Skin of body (tissue), 2 donors: ENCODE data around the gene B4GALT4. TPM values are rescaled to one million over a fixed set of nuclear protein-coding genes. Genes with fewer than 3 reads are reported as not detected.

Source experiments
- DNase-seq: peaks from one replicate; lab custom pipeline; 2025; lab: John Stamatoyannopoulos, UW
- total RNA-seq: library from RNA; depleted of rRNA; stranded (reverse); fragments of >200 nt; gene quantifications from one replicate; pipeline ENCODE4 v1.2.3, GENCODE V29; 2014

Gene B4GALT4
- total RNA-seq, 1 donor from 2014 or later, result 16.6 TPM

DNA sequence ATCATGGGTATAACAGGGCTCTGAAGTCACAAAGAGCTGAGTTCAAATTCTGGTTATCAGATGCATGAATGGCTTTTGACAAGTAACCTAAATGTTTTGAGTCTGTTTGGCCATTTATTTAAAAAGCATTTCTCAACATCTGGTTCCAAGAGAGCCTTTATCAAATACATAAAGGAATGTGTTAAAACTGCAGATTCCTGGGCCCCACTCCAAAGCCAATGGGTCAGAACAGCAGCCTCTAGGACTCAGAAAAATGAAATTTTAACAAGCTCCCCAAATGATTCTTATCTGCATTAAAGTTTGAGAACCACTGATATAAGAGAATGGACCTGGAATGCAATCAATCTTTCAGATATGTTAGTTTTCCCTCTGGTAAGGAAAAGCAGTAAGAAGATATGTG is 3.4 kb downstream of the B4GALT4 start:
- DNase-seq, result no peak

DNA sequence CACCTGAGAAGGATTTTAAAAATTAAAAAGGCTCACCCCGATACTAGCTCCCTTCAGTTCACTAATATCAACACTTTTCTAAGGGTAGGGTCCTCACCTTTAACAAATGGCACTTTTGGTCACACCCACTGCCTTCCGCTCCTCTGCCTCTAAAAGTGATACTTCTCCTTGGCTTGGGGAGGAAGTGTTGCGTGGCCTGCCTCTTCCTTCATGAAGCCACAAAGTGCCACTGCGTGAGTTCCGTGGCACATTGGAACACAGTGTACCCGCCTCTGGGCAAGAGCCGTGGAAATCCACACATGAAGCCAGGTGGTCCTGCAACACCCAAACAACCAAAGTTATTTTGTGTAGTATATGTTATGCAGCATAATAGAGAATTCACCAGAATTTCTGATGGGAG is 3.9 kb downstream of the B4GALT4 start:
- no peak for DNase-seq

DNA sequence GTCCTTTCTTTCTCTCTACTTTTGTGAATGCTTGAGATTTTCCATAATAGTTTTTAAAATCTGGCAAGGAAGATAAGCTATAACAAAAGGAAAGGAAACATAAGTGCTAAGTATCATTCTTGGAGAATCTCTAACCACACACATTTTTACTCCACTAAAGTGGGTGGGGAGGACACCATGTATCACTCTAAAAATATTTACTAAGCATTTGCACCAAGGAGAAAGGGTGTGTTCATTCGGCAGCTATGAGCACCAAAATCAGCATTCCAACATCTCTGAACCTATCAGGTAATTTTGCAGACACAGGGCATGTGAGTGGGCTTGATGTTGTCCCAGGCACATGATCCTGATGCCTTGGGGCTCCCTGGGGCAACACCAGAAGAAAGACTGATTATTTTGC is 5.5 kb downstream of the B4GALT4 start:
- DNase-seq, result no peak

DNA sequence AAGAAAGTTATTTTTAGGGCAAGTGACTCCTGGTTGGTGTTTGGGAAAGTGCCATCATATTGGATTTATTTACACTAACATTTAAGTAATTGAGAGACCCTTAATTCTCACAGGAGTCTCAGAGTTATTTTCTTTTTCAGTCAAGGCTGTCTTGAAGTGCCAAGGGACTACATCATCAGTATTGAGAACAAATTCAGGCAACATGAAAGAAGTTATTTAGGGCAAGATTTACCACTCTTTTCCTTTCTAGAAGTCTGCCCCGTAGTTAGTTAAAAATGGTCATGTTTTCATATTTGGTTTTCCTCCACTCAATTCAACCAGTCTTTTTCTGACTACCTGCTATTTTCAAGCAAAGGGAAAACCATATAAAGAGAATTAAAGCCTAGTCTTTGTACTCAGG is 6.1 kb downstream of the B4GALT4 start:
- no peak for DNase-seq

DNA sequence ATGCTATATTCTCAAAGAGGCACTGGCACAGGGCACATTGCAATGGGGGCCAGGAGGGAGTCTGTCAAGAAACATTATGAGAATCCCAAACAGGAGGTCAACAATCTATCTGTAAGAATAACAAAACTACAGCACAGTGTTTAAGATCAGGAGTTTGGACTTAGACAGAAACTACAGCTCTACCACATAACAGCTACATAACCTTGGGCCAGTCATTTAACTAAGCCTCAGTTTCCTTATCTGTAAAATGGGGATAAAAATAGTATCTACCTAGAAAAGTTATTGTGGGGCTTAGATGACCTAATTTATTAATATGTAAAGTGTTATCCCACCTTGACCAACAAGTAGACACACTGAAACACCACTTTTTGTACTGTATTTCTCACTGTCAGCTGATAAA is 9.9 kb downstream of the B4GALT4 start:
- DNase-seq, result no peak

DNA sequence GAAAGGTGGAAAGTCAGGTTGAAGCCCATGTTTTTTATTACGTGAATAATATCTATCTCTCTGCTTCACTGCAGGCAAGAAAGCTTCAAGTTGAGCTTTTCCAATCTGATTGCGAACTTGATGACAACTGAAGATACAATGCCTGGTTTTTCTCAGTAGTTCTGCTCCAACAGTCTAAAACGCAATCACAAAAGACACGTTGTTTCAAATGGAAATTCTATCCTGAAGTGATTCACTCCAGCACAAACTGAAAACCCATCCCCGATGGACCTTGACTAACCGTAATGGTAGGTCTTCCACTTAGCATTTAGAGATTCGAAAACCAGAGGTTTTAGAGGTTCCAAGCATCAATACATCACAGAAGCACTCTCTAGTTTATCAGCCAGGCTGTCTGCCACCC is 10.6 kb downstream of the B4GALT4 start:
- no peak for DNase-seq

DNA sequence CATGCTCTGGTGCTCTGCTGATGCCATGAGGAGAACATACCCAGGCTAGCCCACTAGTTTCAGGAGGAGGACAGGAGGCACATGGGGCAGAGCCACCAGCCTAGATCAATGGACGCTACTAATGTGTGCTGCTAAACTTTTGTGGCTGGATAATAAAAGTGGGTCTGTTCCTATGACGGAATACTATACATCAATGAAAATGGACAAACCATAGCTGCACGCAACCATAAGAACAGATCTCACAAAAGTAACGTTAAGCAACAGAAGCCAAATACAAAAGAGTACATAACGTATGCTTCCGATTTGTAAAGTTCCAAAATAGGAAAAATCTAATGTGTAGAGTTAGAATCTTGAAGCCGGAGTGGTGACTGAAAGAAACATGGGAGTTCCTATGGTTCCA is 11.5 kb downstream of the B4GALT4 start:
- no peak for DNase-seq

DNA sequence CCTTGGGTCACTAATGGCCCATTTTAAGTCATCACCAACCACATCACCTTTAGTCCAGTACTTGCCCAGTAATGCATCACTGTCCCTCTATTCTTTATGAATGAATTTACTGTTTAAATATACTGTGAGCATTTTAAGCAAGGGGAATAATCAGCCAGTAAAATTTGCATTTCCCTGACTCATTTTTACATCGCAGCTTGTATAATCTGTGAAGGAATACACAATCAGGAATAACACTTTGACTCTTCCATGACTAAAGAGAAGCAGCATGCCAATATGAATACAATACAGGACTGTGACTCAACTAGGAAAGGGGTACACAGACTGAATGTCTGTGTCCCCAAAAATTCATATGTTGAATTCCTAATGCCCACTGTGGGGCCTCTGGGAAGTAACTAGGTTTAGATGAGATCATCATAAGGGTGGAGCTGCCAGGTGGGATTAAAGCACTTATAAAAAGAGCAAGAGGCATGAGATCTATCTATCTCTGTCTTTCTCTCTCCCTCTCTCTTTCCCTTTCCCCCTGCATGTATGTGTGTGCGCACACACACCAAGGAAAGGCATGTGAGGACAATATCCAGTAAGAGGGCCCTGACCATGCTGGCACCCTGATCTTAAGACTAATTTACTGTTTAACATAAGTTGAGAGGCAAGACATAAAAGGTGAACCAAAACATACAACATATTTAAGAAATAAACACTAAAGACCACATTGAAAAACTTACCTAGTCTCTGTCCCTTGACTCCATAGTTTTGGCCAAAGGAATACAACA is 12.1 kb downstream of the B4GALT4 start:
- no peak for DNase-seq

DNA sequence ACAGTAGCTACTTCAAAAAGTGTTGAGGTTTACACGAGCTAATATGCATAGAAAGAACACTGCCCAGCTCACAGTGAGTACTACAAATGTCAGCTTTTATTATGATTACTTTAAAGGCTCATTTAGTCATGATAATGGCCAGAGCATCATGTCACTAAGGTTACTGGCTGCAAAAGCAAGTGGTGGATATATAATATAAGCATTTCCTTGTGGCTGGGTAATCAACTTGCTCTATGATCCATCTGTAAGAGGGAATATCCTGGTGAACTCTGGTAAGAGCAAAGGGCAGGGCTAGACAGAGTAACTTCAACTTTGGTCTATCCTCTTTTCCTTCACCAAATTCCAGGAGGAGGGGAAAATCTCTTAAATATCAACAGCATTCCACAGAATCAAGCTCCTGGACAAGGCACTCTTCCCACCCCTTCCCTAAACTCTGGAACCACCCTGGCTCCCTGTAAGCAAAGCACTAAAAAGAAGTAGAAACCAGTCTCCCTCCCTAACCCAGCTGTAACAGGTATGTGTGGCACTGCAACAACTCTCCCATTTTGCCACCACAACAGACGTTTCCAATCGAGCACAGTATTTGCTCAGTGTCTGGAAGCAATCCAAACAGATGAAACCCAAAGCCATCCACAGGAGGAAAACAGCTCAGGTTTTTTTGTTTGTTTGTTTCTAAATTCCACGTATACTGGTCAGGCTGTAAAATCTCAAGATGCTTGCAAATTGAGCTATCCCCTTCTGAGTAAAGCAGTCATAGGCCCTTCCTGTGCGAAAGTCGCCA is 13.4 kb downstream of the B4GALT4 start:
- DNase-seq, result no peak

DNA sequence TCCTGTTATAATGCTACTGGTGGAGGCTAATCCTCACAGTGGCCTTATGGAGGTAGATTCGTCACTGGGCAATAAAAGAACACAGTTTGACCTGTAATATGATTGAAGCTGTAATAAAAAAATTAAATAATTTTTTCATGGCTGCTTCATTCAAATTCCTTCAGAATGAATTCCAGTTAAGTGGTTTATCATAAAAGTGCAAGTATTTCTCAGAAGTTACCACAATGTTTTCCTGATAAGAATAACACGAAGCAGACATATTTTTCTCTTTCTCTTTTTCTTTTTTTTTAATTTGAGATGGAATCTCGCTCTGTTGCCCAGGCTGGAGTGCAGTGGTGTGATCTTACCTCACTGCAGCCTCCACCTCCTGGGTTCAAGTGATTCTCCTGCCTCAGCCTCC is 15.6 kb downstream of the B4GALT4 start:
- DNase-seq, result no peak

DNA sequence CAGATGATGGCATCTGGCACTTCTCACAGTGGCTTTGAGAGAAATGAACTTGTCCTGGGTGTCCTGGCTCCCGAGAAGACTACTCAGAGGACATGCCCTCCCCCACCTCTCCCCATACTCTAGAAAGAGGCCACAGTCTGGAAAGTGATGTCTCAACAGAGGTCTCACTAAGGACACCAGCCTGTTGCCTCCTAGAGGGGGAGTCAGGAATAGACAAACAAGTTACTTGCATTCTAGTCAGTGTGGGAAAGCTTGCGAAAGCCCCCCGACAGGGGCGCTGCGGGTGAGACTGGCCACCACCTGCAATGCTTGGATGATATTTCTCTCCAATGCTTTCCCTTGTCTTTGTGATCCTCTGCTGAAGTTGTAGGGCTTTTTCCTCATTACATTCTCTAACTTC is 17.2 kb downstream of the B4GALT4 start:
- no peak for DNase-seq

DNA sequence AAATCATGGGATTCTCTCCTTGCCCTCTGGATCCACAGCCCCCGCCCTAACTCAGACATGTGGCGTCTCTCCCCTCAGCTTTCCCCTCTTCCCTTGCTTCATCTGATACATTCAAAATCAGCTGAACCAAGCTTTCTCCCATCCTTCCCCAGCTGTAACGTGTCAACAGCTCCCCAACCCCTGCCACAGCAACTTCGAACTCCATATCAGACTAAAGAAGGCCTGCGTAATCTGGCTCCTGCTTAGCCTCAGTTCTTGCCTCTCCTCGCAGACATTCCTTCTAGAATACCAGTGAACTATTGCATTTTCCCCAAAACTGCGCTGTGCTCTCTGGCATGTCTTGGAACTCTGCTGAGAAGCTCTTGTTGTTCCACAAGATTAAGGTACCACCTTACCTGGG is 18.3 kb downstream of the B4GALT4 start:
- no peak for DNase-seq

DNA sequence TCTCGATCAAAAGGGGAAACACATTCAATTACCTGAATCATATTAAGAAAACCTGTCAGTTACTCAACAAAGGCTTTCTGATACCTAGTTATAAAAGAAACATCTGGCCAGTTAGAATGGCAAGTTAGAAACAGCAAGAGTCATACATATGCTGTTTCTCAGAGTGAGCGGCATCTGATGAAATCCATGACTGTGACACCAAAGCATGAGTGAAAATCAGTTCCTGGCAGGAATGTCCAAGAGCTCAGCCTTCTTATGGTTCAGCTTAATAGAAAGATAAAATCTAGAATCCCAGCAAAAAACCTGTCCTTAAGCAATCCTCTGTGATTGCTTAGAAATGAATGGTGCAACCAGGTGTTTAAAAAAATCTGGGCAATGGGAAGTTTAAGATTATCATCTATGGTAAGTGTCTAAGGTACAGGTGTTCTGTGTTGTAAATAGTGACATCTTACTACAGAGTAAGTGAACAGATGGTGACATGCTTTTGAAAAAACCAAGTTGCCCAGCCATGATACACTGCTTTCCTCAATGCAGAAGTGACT is 18.8 kb downstream of the B4GALT4 start:
- DNase-seq, result no peak

DNA sequence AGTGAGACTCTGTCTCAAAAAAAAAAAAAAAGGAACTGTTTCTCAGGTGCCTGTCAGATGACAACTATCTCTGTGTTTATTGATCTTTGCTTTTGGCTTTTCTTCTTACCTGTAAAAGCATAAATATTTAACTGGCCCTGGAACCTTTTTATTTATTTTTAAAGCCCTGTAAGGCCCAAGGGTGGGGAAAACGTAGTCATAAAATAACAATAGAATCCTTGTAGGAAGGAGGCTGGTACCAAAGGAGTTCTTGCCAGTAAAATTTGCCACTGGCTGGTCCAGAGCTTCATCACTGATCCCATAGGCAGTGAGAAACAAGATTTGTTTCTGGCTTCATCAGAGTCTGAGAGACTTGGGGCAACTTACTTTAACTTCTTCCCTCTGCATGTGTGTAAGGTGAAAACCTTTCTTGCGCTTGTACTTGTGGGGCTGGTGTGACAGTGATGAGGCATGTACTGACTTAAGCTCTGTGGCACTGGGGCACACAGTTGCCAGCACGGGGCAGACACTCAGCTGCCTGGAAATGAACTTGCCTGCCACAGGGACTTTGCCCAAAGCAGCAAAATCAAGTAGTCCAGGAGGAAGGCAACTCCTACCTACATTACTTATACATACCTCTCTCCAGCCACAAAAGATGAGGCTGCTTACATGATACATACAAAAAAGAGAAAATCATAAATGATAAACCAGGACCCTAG is 19.6 kb downstream of the B4GALT4 start:
- DNase-seq, result no peak

DNA sequence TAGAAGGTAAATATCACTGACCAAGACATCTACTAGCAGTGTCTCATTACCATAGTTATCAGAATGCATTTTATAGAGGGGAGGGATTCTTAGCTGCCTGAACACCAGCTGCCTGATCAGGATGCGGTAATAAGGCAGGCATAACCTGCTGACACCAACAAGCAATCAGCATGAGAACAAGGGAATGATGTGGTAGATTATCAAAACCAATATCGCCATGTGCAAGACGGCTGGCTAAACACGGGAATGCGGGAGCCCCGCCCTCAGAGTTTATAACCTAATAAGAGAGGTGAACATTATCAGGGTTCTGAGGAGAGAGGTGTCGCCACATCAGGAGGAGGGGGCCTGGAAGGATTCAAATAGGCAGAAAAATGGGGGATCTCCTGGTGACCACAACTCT is 20.5 kb downstream of the B4GALT4 start:
- DNase-seq, result no peak

DNA sequence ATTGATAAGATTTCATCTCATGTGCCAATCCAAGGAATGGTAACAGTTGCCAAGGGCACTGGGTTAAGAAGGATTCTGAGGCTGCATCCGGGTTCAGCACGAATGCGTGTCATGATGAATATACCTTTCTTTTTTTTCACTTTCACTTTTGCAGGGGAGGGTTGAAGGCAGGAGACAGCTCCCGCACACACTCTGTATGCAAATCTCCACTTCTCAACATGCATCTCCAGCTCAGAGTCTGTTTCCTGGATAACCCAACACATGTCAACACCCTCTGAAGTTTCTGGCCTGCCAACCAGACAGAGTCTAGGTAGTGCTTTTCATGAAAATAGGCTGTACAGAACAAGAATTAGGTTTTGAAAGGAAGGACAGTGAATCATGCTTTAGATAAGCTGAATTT is 21.6 kb downstream of the B4GALT4 start:
- DNase-seq, result no peak

DNA sequence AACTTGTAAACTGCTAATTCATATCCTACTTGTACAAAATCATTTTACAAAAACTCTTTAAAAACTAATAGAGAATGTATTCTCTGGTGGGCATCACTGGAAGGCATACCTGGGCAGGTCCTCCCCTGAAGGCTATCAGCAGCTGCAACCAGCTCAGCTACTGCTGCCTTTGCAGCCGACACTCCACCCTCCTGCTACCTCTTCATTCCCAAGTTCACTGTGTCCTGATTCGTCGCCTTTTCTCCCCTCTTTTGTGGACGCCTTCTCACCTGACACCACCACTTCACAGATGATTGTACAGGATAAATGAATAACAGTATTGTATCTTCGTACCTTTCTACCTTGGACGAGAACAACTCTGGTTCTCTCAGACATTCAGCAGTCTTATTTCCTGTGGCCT is 28.9 kb downstream of the B4GALT4 start:
- no peak for DNase-seq

DNA sequence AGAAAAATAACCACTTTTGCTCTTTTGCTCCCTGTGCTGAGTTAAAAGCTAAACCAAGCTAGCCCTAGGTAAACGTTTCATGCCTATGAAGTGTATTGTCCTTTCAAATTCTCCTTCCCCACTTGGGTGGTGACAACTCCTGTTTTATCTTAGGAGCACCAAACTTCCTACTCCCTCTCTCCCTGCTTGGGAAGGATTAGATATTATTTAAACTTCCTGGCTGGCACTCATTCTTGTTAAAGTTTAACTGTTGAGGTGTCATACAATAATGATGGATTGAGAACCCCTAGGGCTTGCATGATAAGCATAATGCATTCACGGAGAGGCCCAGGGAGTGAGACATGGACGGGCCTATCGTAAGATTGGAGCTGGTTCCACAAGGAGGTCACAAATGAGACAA is 29.5 kb downstream of the B4GALT4 start:
- no peak for DNase-seq

DNA sequence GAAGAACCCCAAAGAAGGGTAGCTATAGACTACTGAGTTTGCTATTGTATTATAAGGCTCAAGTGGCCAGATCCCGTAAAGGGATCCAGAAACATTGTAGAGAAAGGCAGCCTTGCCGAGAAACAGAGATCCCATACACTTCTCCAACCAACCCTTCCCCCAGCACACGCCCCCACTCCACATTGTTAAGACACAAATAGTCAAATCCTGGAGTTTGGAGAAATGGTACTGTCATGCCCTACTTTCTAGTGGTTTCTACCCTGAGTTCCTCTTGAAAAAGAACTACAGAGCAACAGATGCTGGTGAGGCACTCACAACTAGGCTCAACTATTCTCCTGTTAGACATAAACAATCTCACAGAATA is 33.2 kb downstream of the B4GALT4 start:
- no peak for DNase-seq

DNA sequence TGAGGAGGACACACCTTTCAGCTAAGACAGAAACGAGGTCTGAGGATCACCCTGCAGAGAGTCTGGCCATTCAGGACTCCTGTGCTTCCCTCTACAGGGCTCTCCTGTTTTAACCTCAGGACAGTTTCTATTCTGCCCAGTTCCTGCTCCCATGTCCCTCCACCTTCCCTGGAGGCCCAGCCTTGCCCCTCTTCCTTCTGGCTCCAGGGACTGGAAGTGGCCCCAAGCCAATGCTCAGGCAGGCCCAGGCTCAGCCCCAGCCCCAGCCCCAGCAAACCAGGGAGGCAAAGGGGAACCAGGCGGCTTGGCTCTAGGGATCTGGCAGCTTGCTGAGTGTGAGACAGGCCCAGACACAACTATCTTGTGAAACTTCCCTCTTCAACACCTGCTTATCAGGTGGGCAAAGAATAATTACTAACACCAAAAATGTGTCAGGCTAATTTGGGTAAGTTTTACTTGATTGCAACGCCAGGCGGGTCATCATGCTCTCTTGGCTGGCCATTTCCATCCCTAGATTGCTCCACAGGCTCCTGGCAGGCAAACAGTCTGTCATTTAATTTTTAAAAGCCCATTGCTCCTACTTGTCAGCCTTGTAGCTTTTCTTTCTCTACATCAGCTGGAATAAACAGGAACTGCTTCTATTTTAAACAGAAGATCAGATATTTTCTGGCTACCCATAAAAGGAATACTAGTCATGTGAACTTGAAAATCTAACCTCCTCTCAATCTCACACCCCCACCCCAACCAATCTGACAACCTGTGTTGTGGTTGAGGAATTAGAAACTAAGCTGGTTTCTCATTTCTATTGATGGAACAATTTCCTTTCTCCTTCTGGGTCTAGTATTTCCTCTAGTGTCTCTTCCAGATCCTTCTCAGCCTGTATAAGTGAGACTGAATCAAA is 33.8 kb downstream of the B4GALT4 start:
- DNase-seq, result no peak

DNA sequence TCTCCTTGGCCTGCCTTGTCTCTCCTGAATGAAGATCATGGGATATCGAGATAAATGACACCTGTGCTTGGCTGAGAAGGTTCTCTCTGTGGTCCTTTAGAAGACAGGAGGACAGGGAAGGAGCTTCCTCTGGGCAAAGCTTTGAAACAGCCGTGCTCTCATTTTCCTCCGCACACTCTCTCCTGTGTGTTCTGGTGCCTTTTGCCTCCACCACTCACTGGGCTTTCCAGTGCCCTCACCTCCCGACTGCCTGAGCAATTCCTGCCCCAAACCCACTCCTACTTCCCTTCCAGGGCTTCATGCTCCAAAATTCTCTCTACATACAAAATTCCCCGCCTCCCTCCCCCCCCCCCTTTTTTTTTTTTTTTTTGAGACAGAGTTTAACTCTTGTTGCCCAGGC is 35.0 kb downstream of the B4GALT4 start:
- DNase-seq, result no peak
